K562 (cell line): ENCODE data around the gene GLYATL1. TPM values are rescaled to one million over a fixed set of nuclear protein-coding genes. Genes with fewer than 3 reads are reported as not detected.

Experiments used
- ATAC-seq: fragments of 200-7000 bp; cut with Tn5 transposase; 3 replicates; pipeline ENCODE4 v1.9.1; 2020; ENCODE audit warnings: moderate library complexity
- BruUV-seq: library from RNA; stranded (reverse); fragments of 400-500 nt; replicated peaks from 2 replicates; lab custom pipeline; 2021; lab: Mats Ljungman, UMichigan
- CTCF ChIA-PET: fragments of 300-600 bp; formaldehyde crosslinking; extraction: SDS; loops from one replicate; lab custom pipeline; 2021; ENCODE audit warnings: low intra/inter-chr PET ratio; lab: Yijun Ruan, JAX
- POLR2A ChIA-PET: fragments of 300-600, 350-650 bp; sonication (Branson Sonifier 250); formaldehyde crosslinking; extraction: SDS; loops from one replicate; lab custom pipeline; 2021; ENCODE audit warnings: antibody characterized with exemption, inconsistent platforms; lab: Yijun Ruan, JAX
- DNase-seq, 4 experiments: peaks; one replicate each; pipeline versions ENCODE4 v3.0.0 to v3.0.0-alpha.2; 2011 to 2018; ENCODE audit warnings: low spot score in 3 of 4, mixed read lengths in 3 of 4; ENCODE audit errors: extremely low read depth in 1 of 4
- FAIRE-seq: peaks from 2 replicates; lab custom pipeline; 2011; peaks lifted over from hg19 to GRCh38; lab: Jason Lieb, UNC
- H2AFZ ChIP-seq: 2 replicates; pipeline ENCODE4 v1.6.0; 2011; ENCODE audit warnings: low read depth, low read length, control low read depth, inconsistent platforms
- H3K27ac ChIP-seq: fragments of 200-600 bp; 3 replicates; pipeline ENCODE4 v1.8.0; 2011; ENCODE audit warnings: low read depth, mild to moderate bottlenecking, control low read depth, inconsistent platforms, low read length, moderate library complexity, mixed read lengths; ENCODE audit errors: extremely low read depth
- H3K27me3 ChIP-seq, 2 experiments: fragments of 300-600 bp in 1 of 2; 2 replicates in 1 of 2; 3 replicates in 1 of 2; pipeline versions ENCODE4 v1.6.0 to v1.8.0; 2011; ENCODE audit warnings: inconsistent platforms in 2 of 2, low read length in 2 of 2, mild to moderate bottlenecking in 1 of 2, mixed read lengths in 1 of 2, moderate library complexity in 1 of 2; ENCODE audit not compliant: control insufficient read depth in 2 of 2, insufficient read depth in 2 of 2
- H3K36me3 ChIP-seq: fragments of 300-600 bp; 3 replicates; pipeline ENCODE4 v1.8.0; 2011; ENCODE audit warnings: mild to moderate bottlenecking, low read length, inconsistent platforms; ENCODE audit not compliant: control insufficient read depth, insufficient read depth
- H3K4me1 ChIP-seq, 2 experiments: fragments of 200-600 bp in 1 of 2; replicated peaks in 1 of 2; 2 replicates in 1 of 2; 3 replicates in 1 of 2; pipeline versions ENCODE4 v1.5.1 to v1.8.0; 2011; ENCODE audit warnings: inconsistent platforms in 2 of 2, low read length in 2 of 2, mild to moderate bottlenecking in 1 of 2, mixed read lengths in 1 of 2, moderate library complexity in 1 of 2; ENCODE audit not compliant: control insufficient read depth in 2 of 2, insufficient read depth in 2 of 2
- H3K4me2 ChIP-seq: 2 replicates; pipeline ENCODE4 v1.6.1; 2011; ENCODE audit warnings: low read length, control low read depth, inconsistent platforms, mixed read lengths; ENCODE audit not compliant: insufficient read depth
- H3K4me3 ChIP-seq: fragments of 200-600 bp; sonication (generic), shearing (Covaris generic); 2 replicates; pipeline ENCODE4 v1.5.1; 2016; ENCODE audit warnings: control low read depth, inconsistent platforms
- H3K79me2 ChIP-seq: fragments of 200-600 bp; 3 replicates; pipeline ENCODE4 v1.8.0; 2011; ENCODE audit warnings: low read length, inconsistent platforms; ENCODE audit not compliant: control insufficient read depth, insufficient read depth
- H3K9ac ChIP-seq, 2 experiments: 2 replicates each; pipeline versions ENCODE4 v1.6.0 to v1.6.1; 2011; ENCODE audit warnings: low read depth in 2 of 2, low read length in 2 of 2, control low read depth in 1 of 2, inconsistent platforms in 1 of 2, mild to moderate bottlenecking in 1 of 2, mixed read lengths in 1 of 2; ENCODE audit not compliant: insufficient read depth in 1 of 2
- H3K9me1 ChIP-seq: one replicate; pipeline ENCODE4 v1.6.0; 2011; ENCODE audit warnings: inconsistent platforms, mild to moderate bottlenecking, low read length, moderate library complexity; ENCODE audit not compliant: control insufficient read depth, insufficient read depth
- H3K9me3 ChIP-seq: replicated peaks from 2 replicates; pipeline ENCODE4 v1.5.1; 2011; ENCODE audit warnings: low read depth, low read length, inconsistent platforms; ENCODE audit not compliant: control insufficient read depth, insufficient read depth
- H4K20me1 ChIP-seq: replicated peaks from 2 replicates; pipeline ENCODE4 v1.6.1; 2011; ENCODE audit warnings: low read length, inconsistent platforms, mixed read lengths; ENCODE audit not compliant: control insufficient read depth, insufficient read depth
- CHD2 ChIP-seq: IDR thresholded peaks from 2 replicates; pipeline ENCODE4 v1.6.1; 2011; ENCODE audit warnings: low read depth, low read length
- CREB3L1 ChIP-seq: fragments of 450-650 bp; IDR thresholded peaks from 2 replicates; pipeline ENCODE4 v1.6.1; 2014; ENCODE audit warnings: low read depth, mild to moderate bottlenecking, moderate library complexity, borderline replicate concordance
- FOXK1 ChIP-seq: sonication (generic); formaldehyde crosslinking; IDR thresholded peaks from 2 replicates; pipeline ENCODE4 v1.8.0; 2022; ENCODE audit warnings: missing genetic modification reagents, mild to moderate bottlenecking, borderline replicate concordance
- HMG20B ChIP-seq: fragments of 250-450 bp; sonication (Bioruptor Pico); IDR thresholded peaks from 2 replicates; pipeline ENCODE4 v1.5.0; 2021; ENCODE audit warnings: mild to moderate bottlenecking
- KDM2B ChIP-seq: fragments of 250-450 bp; sonication (Bioruptor Pico); IDR thresholded peaks from 2 replicates; pipeline ENCODE4 v1.8.0; 2021; ENCODE audit warnings: mild to moderate bottlenecking, moderate library complexity
- PKNOX1 ChIP-seq: fragments of 450-650 bp; IDR thresholded peaks from 2 replicates; pipeline ENCODE4 v1.6.1; 2016
- RAD51 ChIP-seq: fragments of 450-650 bp; IDR thresholded peaks from 2 replicates; pipeline ENCODE4 v1.7.1; 2016; ENCODE audit warnings: low read depth, mild to moderate bottlenecking, borderline replicate concordance
- TOE1 ChIP-seq, 2 experiments: fragments of 450-650 bp in 1 of 2; sonication (generic) in 1 of 2; formaldehyde crosslinking in 1 of 2; IDR thresholded peaks; 2 replicates each; pipeline versions ENCODE4 v1.7.1 to v1.8.0; 2016 to 2022; ENCODE audit warnings: borderline replicate concordance in 2 of 2, mild to moderate bottlenecking in 2 of 2, antibody characterized with exemption in 1 of 2, inconsistent platforms in 1 of 2, low read depth in 1 of 2, missing genetic modification reagents in 1 of 2, moderate library complexity in 1 of 2
- ZBTB17 ChIP-seq: fragments of 450-650 bp; formaldehyde crosslinking; IDR thresholded peaks from 2 replicates; pipeline ENCODE4 v1.4.0; 2020; ENCODE audit warnings: mild to moderate bottlenecking
- ZFPM2 ChIP-seq: fragments of 250-450 bp; sonication (Bioruptor Pico); IDR thresholded peaks from 2 replicates; pipeline ENCODE4 v1.5.1; 2022; ENCODE audit warnings: mild to moderate bottlenecking
- ZNF134 ChIP-seq: fragments of 250-450 bp; sonication (Bioruptor Pico); conservative IDR thresholded peaks from 2 replicates; pipeline ENCODE4 v1.4.0; 2020
- ZNF143 ChIP-seq: sonication (generic); formaldehyde crosslinking; IDR thresholded peaks from 2 replicates; pipeline ENCODE4 v1.9.0; 2022; ENCODE audit warnings: mild to moderate bottlenecking, missing genetic modification reagents
- ZNF277 ChIP-seq: fragments of 250-450 bp; sonication (Bioruptor Pico); IDR thresholded peaks from 2 replicates; pipeline ENCODE4 v1.8.0; 2022; ENCODE audit warnings: inconsistent platforms, mild to moderate bottlenecking, moderate library complexity, borderline replicate concordance
- ZNF511 ChIP-seq: sonication (generic); formaldehyde crosslinking; IDR thresholded peaks from 2 replicates; pipeline ENCODE4 v1.8.0; 2022; ENCODE audit warnings: mild to moderate bottlenecking, missing genetic modification reagents
- WGBS: fragments of 100-300 bp; shearing (Covaris generic); methylation state at CpG from one replicate; pipeline ENCODE4 v1.1.6; 2016; ENCODE audit warnings: low coverage, mixed read lengths; ENCODE audit not compliant: insufficient coverage; ENCODE audit errors: missing lambda C conversion rate; 5-methylcytosine and 5-hydroxymethylcytosine counted together
- in situ Hi-C: fragments of 300-500 bp; cut with MboI; formaldehyde crosslinking; loops from 4 replicates; pipeline ENCODE4 v1.15.0; 2018; ENCODE audit warnings: inconsistent platforms, mixed read lengths
- intact Hi-C: fragments of 100-400 bp; cut with micrococcal nuclease; formaldehyde crosslinking; loops from 2 replicates; pipeline ENCODE4 v1.14.2; 2022
- polyA plus RNA-seq, 8 experiments: library from polyadenylated mRNA; depleted of rRNA in 4 of 8; stranded (reverse) in 5 of 8; unstranded in 3 of 8; fragments of >200 nt; fragmentation: Nextera tagmentation in 2 of 8; fragmentation: Illumina TruSeq in 1 of 8; extraction: Ambion mirVana in 2 of 8; extraction: Trizol in 1 of 8; gene quantifications; 2 replicates each; pipeline versions ENCODE4 v1.2.1 to v1.2.3, GENCODE V29; 2011 to 2014; ENCODE audit warnings: inconsistent platforms in 1 of 8, missing spikeins in 1 of 8
- total RNA-seq, 7 experiments: library from RNA; depleted of rRNA in 6 of 7; stranded (reverse); fragments of >200 nt in 6 of 7; fragmentation: Illumina TruSeq in 2 of 7; extraction: Trizol in 2 of 7; gene quantifications; 2 replicates each; pipeline versions ENCODE4 v1.2.1 to v1.2.3, GENCODE V29; 2011 to 2021; ENCODE audit warnings: low replicate concordance in 1 of 7

Gene GLYATL1
- total and polyA plus RNA-seq, 9 of the 15 experiments (the other 6 are each of a cell fraction or from before 2014, with no cell fraction given), result not detected

GRCh38 chr11:58928691-58929090, 10.6 kb upstream of the GLYATL1 start (continued):
- no peak for TF ChIP-seq ZNF277 (CRISPR knock-in tag)
- TF ChIP-seq TOE1 (IDR thresholded peaks at IDR 0.05; ENCODE audit: borderline replicate concordance), result no peak
- TF ChIP-seq TOE1 (CRISPR knock-in tag; IDR thresholded peaks at IDR 0.05; ENCODE audit: borderline replicate concordance, low read depth), result no peak
- TF ChIP-seq CREB3L1, result no peak
- no peak for TF ChIP-seq ZBTB17 (CRISPR knock-in tag)
- no peak for TF ChIP-seq ZNF511 (CRISPR knock-in tag)
- no peak for TF ChIP-seq CHD2
- TF ChIP-seq ZNF143 (CRISPR knock-in tag), result no peak

GRCh38 chr11:58930926-58931325, 8.4 kb upstream of the GLYATL1 start:
- intact Hi-C loops, result no loop called here
- BruUV-seq, result no TSS peak

More at GRCh38 chr11:58930926-58931325, 8.4 kb upstream of the GLYATL1 start:
- no peak overlapping the region for H3K9ac ChIP-seq
- no peak for FAIRE-seq
- CTCF ChIA-PET, result no interaction called here
- H3K27me3 ChIP-seq, result no peaks in the 10 kb centered on the region
- H3K9me3 ChIP-seq, result no peaks in the 10 kb centered on the region
- no peak overlapping the region for H3K4me3 ChIP-seq
- ATAC-seq, result no peak
- H3K79me2 ChIP-seq, result no peaks in the 10 kb centered on the region
- H3K9me1 ChIP-seq, result no peaks in the 10 kb centered on the region
- 8% methylated on average over 2 of the region's 2 CpGs for WGBS
- H4K20me1 ChIP-seq, result no peaks in the 10 kb centered on the region
- no peak for DNase-seq
- in situ Hi-C loops, result no loop called here
- H2AFZ ChIP-seq, result no peak overlapping the region
- H3K27ac ChIP-seq, result no peak overlapping the region
- no peaks in the 10 kb centered on the region for H3K4me1 ChIP-seq
- H3K4me2 ChIP-seq, result no peak overlapping the region
- TF ChIP-seq ZFPM2 (CRISPR knock-in tag) (no peak), HMG20B (CRISPR knock-in tag) (no peak), RAD51 (no peak), PKNOX1 (no peak), ZNF134 (no peak), KDM2B (no peak), FOXK1 (no peak)
- TF ChIP-seq, all 486 proteins: peak for 0
- H3K36me3 ChIP-seq, result no peaks in the 10 kb centered on the region
- POLR2A ChIA-PET, result no interaction called here
